ENCODE results near the gene TCF12. TPM values are rescaled to one million over a fixed set of nuclear protein-coding genes. Genes with fewer than 3 reads are reported as not detected.

The TCF12 gene
- polyA plus RNA-seq, 1 donor (not counting 4 experiments of a cell fraction or from before 2014, with no cell fraction given), result 48.3 TPM

- dilution Hi-C loops (cut with MboI; ENCODE audit: extremely low pct_ligation_motif_present, low sequenced_read_pairs), result no loop called here
- no peak overlapping the region for H3K27ac ChIP-seq (ENCODE audit: control insufficient read depth, insufficient read depth, low read length)
- no peaks in the 10 kb centered on the region for H3K9me3 ChIP-seq (ENCODE audit: control insufficient read depth, low read depth, low read length)
- no peak overlapping the region for H3K9ac ChIP-seq (ENCODE audit: control insufficient read depth, extremely low read depth, insufficient read depth, low read length)
- H3K4me2 ChIP-seq (ENCODE audit: control insufficient read depth, extremely low read depth, insufficient read depth, low read depth, low read length), result no peak overlapping the region
- H3K36me3 ChIP-seq (ENCODE audit: control insufficient read depth in 2 of 2, extremely low read depth in 1 of 2, insufficient read depth in 2 of 2, low read length in 2 of 2), result peaks cover 1 to 4% of the 10 kb centered on the region in 2 experiments
- H3K9me1 ChIP-seq (ENCODE audit: control insufficient read depth, extremely low read depth, insufficient read depth, low read length), result no peaks in the 10 kb centered on the region
- DNase-seq (ENCODE audit: low read depth, low spot score) (no peak), FAIRE-seq (no peak)
- no peaks in the 10 kb centered on the region for H3K27me3 ChIP-seq (ENCODE audit: control insufficient read depth, extremely low read depth, insufficient read depth, low read length)
- no peaks in the 10 kb centered on the region for H3K4me1 ChIP-seq (ENCODE audit: control insufficient read depth, extremely low read depth, insufficient read depth, low read length)
- TF ChIP-seq CTCF (optimal IDR thresholded peaks at IDR 0.05 in 1 of 3, IDR thresholded peaks at IDR 0.05 in 1 of 3, conservative IDR thresholded peaks at IDR 0.05 in 1 of 3; ENCODE audit: extremely low read depth in 1 of 3, insufficient read depth in 2 of 3, low read length in 3 of 3) (no peak), EZH2 (IDR thresholded peaks at IDR 0.05; ENCODE audit: low read length) (no peak)
- no peak overlapping the region for H3K4me3 ChIP-seq (ENCODE audit: control insufficient read depth in 2 of 3, extremely low read depth in 1 of 3, insufficient read depth in 2 of 3, low read depth in 1 of 3, low read length in 3 of 3)
- no peaks in the 10 kb centered on the region for H3K79me2 ChIP-seq (ENCODE audit: control insufficient read depth, insufficient read depth, low read length)
- H2AFZ ChIP-seq (ENCODE audit: control insufficient read depth, low read length), result no peak overlapping the region
- no peaks in the 10 kb centered on the region for H4K20me1 ChIP-seq (ENCODE audit: control insufficient read depth, extremely low read depth, insufficient read depth, low read length)
Observed at GRCh38 chr15:57245714-57246113, 327.3 kb downstream of the TCF12 start.

DNA sequence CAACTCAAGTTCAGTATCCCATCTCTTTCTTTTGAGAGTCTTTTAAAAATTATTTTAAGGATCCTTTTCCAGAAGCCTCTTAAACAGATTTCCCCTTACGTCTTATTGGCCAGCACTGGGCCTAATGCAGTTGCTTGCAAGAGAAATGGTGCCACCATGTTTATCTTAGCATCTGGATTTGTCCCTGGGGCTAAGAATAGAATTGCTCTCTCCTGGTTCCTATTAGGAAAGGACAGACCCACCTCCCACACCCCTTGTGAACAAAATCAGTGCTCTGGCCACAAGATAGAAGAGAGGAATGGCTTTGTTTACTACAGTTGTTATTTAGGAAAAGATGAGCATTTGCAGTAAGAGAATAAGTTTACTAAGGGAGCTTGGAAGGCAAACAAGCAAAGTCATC is 329.6 kb downstream of the TCF12 start:
- no peak overlapping the region for H3K9ac ChIP-seq (ENCODE audit: control insufficient read depth, extremely low read depth, insufficient read depth, low read length)
- H3K4me3 ChIP-seq (ENCODE audit: control insufficient read depth in 2 of 3, extremely low read depth in 1 of 3, insufficient read depth in 2 of 3, low read depth in 1 of 3, low read length in 3 of 3), result no peak overlapping the region
- DNase-seq (ENCODE audit: low read depth, low spot score) (no peak), FAIRE-seq (no peak)
- peaks cover 2 to 5% of the 10 kb centered on the region in 2 experiments for H3K36me3 ChIP-seq (ENCODE audit: control insufficient read depth in 2 of 2, extremely low read depth in 1 of 2, insufficient read depth in 2 of 2, low read length in 2 of 2)
- TF ChIP-seq EZH2 (IDR thresholded peaks at IDR 0.05; ENCODE audit: low read length) (no peak), CTCF (optimal IDR thresholded peaks at IDR 0.05 in 1 of 3, IDR thresholded peaks at IDR 0.05 in 1 of 3, conservative IDR thresholded peaks at IDR 0.05 in 1 of 3; ENCODE audit: extremely low read depth in 1 of 3, insufficient read depth in 2 of 3, low read length in 3 of 3) (no peak)
- H2AFZ ChIP-seq (ENCODE audit: control insufficient read depth, low read length), result no peak overlapping the region
- no peak overlapping the region for H3K27ac ChIP-seq (ENCODE audit: control insufficient read depth, insufficient read depth, low read length)
- H3K9me3 ChIP-seq (ENCODE audit: control insufficient read depth, low read depth, low read length), result no peaks in the 10 kb centered on the region
- H3K9me1 ChIP-seq (ENCODE audit: control insufficient read depth, extremely low read depth, insufficient read depth, low read length), result no peaks in the 10 kb centered on the region
- no peak overlapping the region for H3K4me2 ChIP-seq (ENCODE audit: control insufficient read depth, extremely low read depth, insufficient read depth, low read depth, low read length)
- dilution Hi-C loops (cut with MboI; ENCODE audit: extremely low pct_ligation_motif_present, low sequenced_read_pairs), result no loop called here
- no peaks in the 10 kb centered on the region for H3K27me3 ChIP-seq (ENCODE audit: control insufficient read depth, extremely low read depth, insufficient read depth, low read length)
- H3K79me2 ChIP-seq (ENCODE audit: control insufficient read depth, insufficient read depth, low read length), result no peaks in the 10 kb centered on the region
- no peaks in the 10 kb centered on the region for H4K20me1 ChIP-seq (ENCODE audit: control insufficient read depth, extremely low read depth, insufficient read depth, low read length)
- no peaks in the 10 kb centered on the region for H3K4me1 ChIP-seq (ENCODE audit: control insufficient read depth, extremely low read depth, insufficient read depth, low read length)

All from keratinocyte (primary cell).